GM21717 (cell line): ENCODE data around the gene FAM161B.
"Not testable (repeated sequence)": the region's sequence is repeated elsewhere in the genome, so short reads cannot be mapped to it uniquely, and the experiment has no call there.

Experiments used
- ATAC-seq: cut with Tn5 transposase; IDR thresholded peaks from one replicate; pipeline ENCODE4 v1.9.1; 2021; ENCODE audit warnings: mild to moderate bottlenecking, moderate library complexity; ENCODE audit not compliant: unreplicated experiment

Gene FAM161B

GRCh38 chr14:73944432-73945158, 5.3 kb downstream of the FAM161B start:
- ATAC-seq, result no peak

- no peak for ATAC-seq
Measured at GRCh38 chr14:73943083-73943482, 6.8 kb downstream of the FAM161B start.

- no peak for ATAC-seq
Measured at GRCh38 chr14:73942180-73942579, 7.7 kb downstream of the FAM161B start.

GRCh38 chr14:73937012-73937411, 12.9 kb downstream of the FAM161B start:
- ATAC-seq, result no peak

- no peak for ATAC-seq
Measured at GRCh38 chr14:73936548-73936947, 13.3 kb downstream of the FAM161B start.

GRCh38 chr14:73935666-73936065, 14.2 kb downstream of the FAM161B start:
- no peak for ATAC-seq

- ATAC-seq, result no peak
Measured at GRCh38 chr14:73924337-73924736, 25.6 kb downstream of the FAM161B start.

- not testable (repeated sequence) for ATAC-seq
Measured at GRCh38 chr14:73919457-73919856, 30.4 kb downstream of the FAM161B start.

- ATAC-seq, result no peak
Measured at GRCh38 chr14:73916324-73916723, 33.6 kb downstream of the FAM161B start.

- no peak for ATAC-seq
Measured at GRCh38 chr14:73913256-73913655, 36.6 kb downstream of the FAM161B start.

- ATAC-seq, result no peak
Measured at GRCh38 chr14:73909681-73910080, 40.2 kb downstream of the FAM161B start.

GRCh38 chr14:73903028-73903427, 46.9 kb downstream of the FAM161B start:
- ATAC-seq, result no peak

- no peak for ATAC-seq
Measured at GRCh38 chr14:73896521-73896920, 53.4 kb downstream of the FAM161B start.

- ATAC-seq, result no peak
Measured at GRCh38 chr14:73895939-73896338, 54.0 kb downstream of the FAM161B start.

GRCh38 chr14:73894180-73894687, 55.7 kb downstream of the FAM161B start:
- ATAC-seq, result not testable (repeated sequence)

- no peak for ATAC-seq
Measured at GRCh38 chr14:73889376-73889775, 60.5 kb downstream of the FAM161B start.

GRCh38 chr14:73888971-73889370, 60.9 kb downstream of the FAM161B start:
- ATAC-seq, result no peak

GRCh38 chr14:73888460-73888725, 61.5 kb downstream of the FAM161B start:
- ATAC-seq, result no peak

- ATAC-seq, result no peak
Measured at GRCh38 chr14:73887694-73888459, 62.0 kb downstream of the FAM161B start.

GRCh38 chr14:73887318-73887616, 62.6 kb downstream of the FAM161B start:
- ATAC-seq, result no peak

- ATAC-seq, result peak; percentile 94
Measured at GRCh38 chr14:73886449-73887317, 63.2 kb downstream of the FAM161B start, which contains the start of gene ZNF410. Gene ZNF410 (plus strand): TSS chr14:73886859. CDS start chr14:73892176, 5,317 bp downstream.
